SJCRH30 (cell line): Measurements from ENCODE around the gene LIPM. TPM values are rescaled to one million over a fixed set of nuclear protein-coding genes. Genes with fewer than 3 reads are reported as not detected.

ENCODE experiments used
- total RNA-seq: library from RNA; depleted of rRNA; stranded (reverse); fragments of >200 nt; shearing (Covaris generic); gene quantifications from 2 replicates; pipeline ENCODE4 v1.2.3, GENCODE V29; 2014; rRNA removed

The LIPM gene
- total RNA-seq, 1 experiment from 2014 or later: not detected

Other genes starting within 250 kb of the LIPM start
- not detected in 2 replicates for gene RNLS, start 219.4 kb upstream of the LIPM start, total RNA-seq
- gene LIPJ, start 216.0 kb upstream of the LIPM start, total RNA-seq: not detected in 2 replicates
- gene LIPF, start 138.3 kb upstream of the LIPM start, total RNA-seq: not detected in 2 replicates
- gene LIPK, start 96.5 kb upstream of the LIPM start, total RNA-seq: not detected in 2 replicates
- not detected in 2 replicates for gene LIPN, start 42.7 kb upstream of the LIPM start, total RNA-seq
- gene ANKRD22, start 49.1 kb downstream of the LIPM start, total RNA-seq: not detected in 2 replicates
- gene STAMBPL1, start 77.5 kb downstream of the LIPM start, total RNA-seq: 4.6 and 4.7 TPM in 2 replicates
- gene ACTA2, start 150.0 kb downstream of the LIPM start, total RNA-seq: 0.48 and 0.95 TPM in 2 replicates
- 0.48 and 0.75 TPM in 2 replicates for gene FAS, start 188.1 kb downstream of the LIPM start, total RNA-seq